ENCODE data around the gene DGKG. TPM values are rescaled to one million over a fixed set of nuclear protein-coding genes. Genes with fewer than 3 reads are reported as not detected.

The DGKG gene
- total RNA-seq, 1 donor from 2014 or later, result 0.22 TPM

GRCh38 chr3:186224041-186224610 lies 137.9 kb downstream of the DGKG start:
- Histone ChIP-seq H3F3A (ENCODE audit: low read depth) (peaks cover 6% of the 10 kb centered on the region), H3K9me3 (ENCODE audit: low read depth) (no peaks in the 10 kb centered on the region), H3K79me2 (ENCODE audit: low read depth) (no peaks in the 10 kb centered on the region), H4K20me1 (ENCODE audit: low read depth) (no peaks in the 10 kb centered on the region), H3K36me3 (no peaks in the 10 kb centered on the region), H3K27ac (no peak overlapping the region), H2AFZ (replicated peaks) (no peak overlapping the region), H3K4me1 (no peaks in the 10 kb centered on the region), H3K4me3 (no peak overlapping the region), H3K9ac (no peak overlapping the region), H3K27me3 (peaks cover 63% of the 10 kb centered on the region), H3K4me2 (no peak overlapping the region)
- no peak for TF ChIP-seq EZH2 (IDR thresholded peaks at IDR 0.05)
- no peak for TF ChIP-seq CTCF (IDR thresholded peaks at IDR 0.05)
- no peak for TF ChIP-seq EZH2phosphoT487 (IDR thresholded peaks at IDR 0.05)
- Mint-ChIP-seq H3K9me3 (no peaks in the 10 kb centered on the region), H3K27me3 (ENCODE audit: insufficient read depth, low read depth) (peaks cover 9% of the 10 kb centered on the region), H3K36me3 (no peaks in the 10 kb centered on the region), H3K4me1 (peaks cover 28% of the 10 kb centered on the region), H3K4me3 (no peak overlapping the region), H3K27ac (no peak overlapping the region)
- no peak for DNase-seq (ENCODE audit: low spot score)

DNA sequence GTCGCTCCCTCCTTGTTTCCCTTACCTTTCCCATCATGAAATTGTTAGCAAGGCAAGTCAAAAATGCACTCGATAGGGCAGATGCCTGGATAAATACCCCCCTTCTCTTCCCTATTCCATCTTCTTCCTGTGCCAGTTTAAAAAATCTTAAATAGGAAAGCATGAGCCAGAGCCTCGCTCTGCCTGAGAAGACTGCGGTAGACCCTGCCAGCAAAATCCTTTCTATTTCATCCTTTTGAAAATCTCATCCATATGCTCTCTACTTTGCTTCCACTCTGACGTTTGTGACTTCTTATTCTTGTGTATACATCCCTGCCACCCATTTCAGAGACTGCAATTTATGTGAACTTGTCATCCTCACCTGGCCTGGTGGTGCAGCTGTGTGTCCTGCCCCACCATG lies 138.6 kb downstream of the DGKG start:
- no peaks in the 10 kb centered on the region for H3K36me3 Mint-ChIP-seq
- peaks cover 9% of the 10 kb centered on the region for H3K27me3 Mint-ChIP-seq (ENCODE audit: insufficient read depth, low read depth)
- no peak overlapping the region for H3K4me3 Mint-ChIP-seq
- H3K36me3 ChIP-seq, result no peaks in the 10 kb centered on the region
- DNase-seq (ENCODE audit: low spot score), result no peak
- no peak overlapping the region for H3K9ac ChIP-seq
- TF ChIP-seq CTCF (IDR thresholded peaks at IDR 0.05) (no peak), EZH2phosphoT487 (IDR thresholded peaks at IDR 0.05) (no peak), EZH2 (IDR thresholded peaks at IDR 0.05) (no peak)
- no peak overlapping the region for H3K27ac ChIP-seq
- H4K20me1 ChIP-seq (ENCODE audit: low read depth), result no peaks in the 10 kb centered on the region
- H2AFZ ChIP-seq (replicated peaks), result no peak overlapping the region
- H3K4me2 ChIP-seq, result no peak overlapping the region
- no peaks in the 10 kb centered on the region for H3K9me3 ChIP-seq (ENCODE audit: low read depth)
- no peak overlapping the region for H3K27ac Mint-ChIP-seq
- no peaks in the 10 kb centered on the region for H3K9me3 Mint-ChIP-seq
- H3K4me3 ChIP-seq, result no peak overlapping the region
- H3F3A ChIP-seq (ENCODE audit: low read depth), result peaks cover 6% of the 10 kb centered on the region
- H3K27me3 ChIP-seq, result peaks cover 58% of the 10 kb centered on the region
- H3K4me1 ChIP-seq, result no peaks in the 10 kb centered on the region
- H3K79me2 ChIP-seq (ENCODE audit: low read depth), result no peaks in the 10 kb centered on the region
- peaks cover 26% of the 10 kb centered on the region for H3K4me1 Mint-ChIP-seq

GRCh38 chr3:186221760-186222378 lies 140.2 kb downstream of the DGKG start:
- Histone ChIP-seq H3K79me2 (ENCODE audit: low read depth) (no peaks in the 10 kb centered on the region), H3K9ac (no peak overlapping the region), H3K4me2 (no peak overlapping the region), H3K27ac (no peak overlapping the region), H4K20me1 (ENCODE audit: low read depth) (no peaks in the 10 kb centered on the region), H2AFZ (replicated peaks) (no peak overlapping the region), H3K36me3 (no peaks in the 10 kb centered on the region), H3K4me3 (no peak overlapping the region), H3K9me3 (ENCODE audit: low read depth) (no peaks in the 10 kb centered on the region), H3F3A (ENCODE audit: low read depth) (peaks cover 6% of the 10 kb centered on the region), H3K4me1 (peaks cover 1% of the 10 kb centered on the region), H3K27me3 (peaks cover 42% of the 10 kb centered on the region)
- no peaks in the 10 kb centered on the region for H3K9me3 Mint-ChIP-seq
- no peak overlapping the region for H3K4me3 Mint-ChIP-seq
- no peak for DNase-seq (ENCODE audit: low spot score)
- peaks cover 33% of the 10 kb centered on the region for H3K4me1 Mint-ChIP-seq
- TF ChIP-seq CTCF (IDR thresholded peaks at IDR 0.05) (no peak), EZH2 (IDR thresholded peaks at IDR 0.05) (no peak), EZH2phosphoT487 (IDR thresholded peaks at IDR 0.05) (no peak)
- no peaks in the 10 kb centered on the region for H3K36me3 Mint-ChIP-seq
- peaks cover 9% of the 10 kb centered on the region for H3K27me3 Mint-ChIP-seq (ENCODE audit: insufficient read depth, low read depth)
- peak overlapping the region; percentile 65 for H3K27ac Mint-ChIP-seq
